Stimulated activated naive B cell treated with anti-CD40 and anti-IgM and Interleukin-4, amounts not matched to agents 10 μg/mL and 1 μg/mL and 100 μg/mL, for 72 hours (primary cell): ENCODE measurements around the gene PPP1R36.

ENCODE experiments used
- ATAC-seq, 2 donors: fragments of 150-1000 bp; cut with Tn5 transposase; replicated peaks; 2 replicates each; pipeline ENCODE4 v1.10.0; 2021; ENCODE audit warnings: moderate library complexity in 1 of 2
- DNase-seq: peaks from one replicate; pipeline ENCODE4 v3.0.0; 2021
- H3K27ac Mint-ChIP-seq: one replicate; pipeline ENCODE4 v1.8.0; 2022; ENCODE audit warnings: mild to moderate bottlenecking, mixed read lengths
- H3K27me3 Mint-ChIP-seq, 2 donors: one replicate each; pipeline ENCODE4 v1.8.0; 2022; ENCODE audit warnings: mixed read lengths in 2 of 2
- H3K36me3 Mint-ChIP-seq, 2 donors: one replicate each; pipeline ENCODE4 v1.8.0; 2022; ENCODE audit warnings: mixed read lengths in 2 of 2, mild to moderate bottlenecking in 1 of 2
- H3K4me1 Mint-ChIP-seq, 2 donors: one replicate each; pipeline ENCODE4 v1.8.0; 2022; ENCODE audit warnings: mixed read lengths in 2 of 2, mild to moderate bottlenecking in 1 of 2
- H3K4me3 Mint-ChIP-seq, 2 donors: one replicate each; pipeline ENCODE4 v1.8.0; 2022; ENCODE audit warnings: mild to moderate bottlenecking in 2 of 2, mixed read lengths in 2 of 2, moderate library complexity in 1 of 2
- H3K9me3 Mint-ChIP-seq, 2 donors: one replicate each; pipeline ENCODE4 v1.8.0; 2022; ENCODE audit warnings: mixed read lengths in 2 of 2, mild to moderate bottlenecking in 1 of 2

The PPP1R36 gene

GRCh38 chr14:64549791-64550620 is at the start of gene PPP1R36:
TSS of gene PPP1R36 (plus strand) at chr14:64549961. CDS start at chr14:64549998, 37 bp downstream.
- H3K27ac Mint-ChIP-seq = peak within 1 kb of the TSS; percentile 68
- H3K36me3 Mint-ChIP-seq = no peaks in the 10 kb centered on the region
- H3K4me3 Mint-ChIP-seq = peak within 1 kb of the TSS; percentile 43 to 55
- no peaks in the 10 kb centered on the region for H3K9me3 Mint-ChIP-seq
- H3K27me3 Mint-ChIP-seq = peaks cover 19 to 45% of the 10 kb centered on the region in 2 donors
- DNase-seq = no peak
- peak; percentile 93 for ATAC-seq
- peaks cover 5 to 15% of the 10 kb centered on the region in 2 donors for H3K4me1 Mint-ChIP-seq

- DNase-seq = no peak
- no peak for ATAC-seq
- Mint-ChIP-seq H3K27me3 (no peaks in the 10 kb centered on the region), H3K9me3 (no peaks in the 10 kb centered on the region), H3K4me1 (peaks cover 16 to 33% of the 10 kb centered on the region in 2 donors), H3K27ac (peak overlapping the region; percentile 37), H3K4me3 (peak overlapping the region in 1 of 2 donors; percentile 33), H3K36me3 (peaks cover 8 to 26% of the 10 kb centered on the region in 2 donors)
Observed at GRCh38 chr14:64500088-64500487, 49.7 kb upstream of the PPP1R36 start.

GRCh38 chr14:64501411-64502171 is 48.2 kb upstream of the PPP1R36 start:
- peaks cover 26 to 48% of the 10 kb centered on the region in 2 donors for H3K4me1 Mint-ChIP-seq
- H3K4me3 Mint-ChIP-seq = peak overlapping the region; percentile 85 to 100
- no peak for DNase-seq
- peak overlapping the region; percentile 100 for H3K27ac Mint-ChIP-seq
- H3K27me3 Mint-ChIP-seq = no peaks in the 10 kb centered on the region
- ATAC-seq = no peak
- peaks cover 16 to 28% of the 10 kb centered on the region in 2 donors for H3K36me3 Mint-ChIP-seq
- H3K9me3 Mint-ChIP-seq = no peaks in the 10 kb centered on the region

- H3K9me3 Mint-ChIP-seq = no peaks in the 10 kb centered on the region
- H3K4me3 Mint-ChIP-seq = peak overlapping the region; percentile 85 to 100
- no peaks in the 10 kb centered on the region for H3K27me3 Mint-ChIP-seq
- H3K36me3 Mint-ChIP-seq = peaks cover 15 to 25% of the 10 kb centered on the region in 2 donors
- peak overlapping the region; percentile 100 for H3K27ac Mint-ChIP-seq
- DNase-seq (no peak), ATAC-seq (no peak)
- peaks cover 31 to 57% of the 10 kb centered on the region in 2 donors for H3K4me1 Mint-ChIP-seq
Observed at GRCh38 chr14:64502456-64502855, 47.3 kb upstream of the PPP1R36 start.

GRCh38 chr14:64502887-64503433 is 46.8 kb upstream of the PPP1R36 start:
- Mint-ChIP-seq H3K27me3 (no peaks in the 10 kb centered on the region), H3K4me3 (peak overlapping the region; percentile 85 to 100), H3K27ac (peak overlapping the region; percentile 100), H3K36me3 (peaks cover 13 to 21% of the 10 kb centered on the region in 2 donors), H3K4me1 (peaks cover 35 to 62% of the 10 kb centered on the region in 2 donors), H3K9me3 (no peaks in the 10 kb centered on the region)
- DNase-seq = peak; percentile 19
- ATAC-seq = no peak

- Mint-ChIP-seq H3K36me3 (peaks cover 13 to 21% of the 10 kb centered on the region in 2 donors), H3K9me3 (no peaks in the 10 kb centered on the region), H3K4me3 (peak within 1 kb of the TSS; percentile 85 to 100), H3K4me1 (peaks cover 39 to 69% of the 10 kb centered on the region in 2 donors), H3K27ac (peak within 1 kb of the TSS; percentile 100), H3K27me3 (no peaks in the 10 kb centered on the region)
- peak; percentile 66 to 72 for ATAC-seq
- peak; percentile 93 for DNase-seq
Observed at GRCh38 chr14:64503434-64504309, 46.1 kb upstream of the PPP1R36 start, which contains the start of gene ZBTB25. TSS of gene ZBTB25 (minus strand) at chr14:64503838. CDS start at chr14:64490533, 13,305 bp downstream.

- H3K36me3 Mint-ChIP-seq = peaks cover 15 to 26% of the 10 kb centered on the region in 2 donors
- peak within 1 kb of the TSS; percentile 85 to 100 for H3K4me3 Mint-ChIP-seq
- no peaks in the 10 kb centered on the region for H3K9me3 Mint-ChIP-seq
- no peaks in the 10 kb centered on the region for H3K27me3 Mint-ChIP-seq
- H3K4me1 Mint-ChIP-seq = peaks cover 45 to 76% of the 10 kb centered on the region in 2 donors
- ATAC-seq (peak; percentile 53 to 55), DNase-seq (peak; percentile 83)
- peak within 1 kb of the TSS; percentile 100 for H3K27ac Mint-ChIP-seq
Observed at GRCh38 chr14:64504310-64504896, 45.4 kb upstream of the PPP1R36 start, which contains the start of gene ZBTB1. TSS of gene ZBTB1 (plus strand) at chr14:64504770. CDS start at chr14:64521505, 16,735 bp downstream.

GRCh38 chr14:64504897-64505794 is 44.6 kb upstream of the PPP1R36 start:
- peaks cover 43 to 78% of the 10 kb centered on the region in 2 donors for H3K4me1 Mint-ChIP-seq
- H3K27ac Mint-ChIP-seq = peak overlapping the region; percentile 100
- H3K9me3 Mint-ChIP-seq = no peaks in the 10 kb centered on the region
- H3K27me3 Mint-ChIP-seq = no peaks in the 10 kb centered on the region
- DNase-seq (peak; percentile 75), ATAC-seq (peak; percentile 40 to 44)
- H3K4me3 Mint-ChIP-seq = peak overlapping the region; percentile 85 to 100
- peaks cover 15 to 26% of the 10 kb centered on the region in 2 donors for H3K36me3 Mint-ChIP-seq

GRCh38 chr14:64506721-64507120 is 43.0 kb upstream of the PPP1R36 start:
- DNase-seq = no peak
- Mint-ChIP-seq H3K27ac (peak overlapping the region; percentile 100), H3K4me3 (peak overlapping the region; percentile 85 to 100), H3K36me3 (peaks cover 15 to 26% of the 10 kb centered on the region in 2 donors), H3K27me3 (no peaks in the 10 kb centered on the region), H3K9me3 (no peaks in the 10 kb centered on the region), H3K4me1 (peaks cover 55 to 80% of the 10 kb centered on the region in 2 donors)
- no peak for ATAC-seq

GRCh38 chr14:64507376-64508156 is 42.2 kb upstream of the PPP1R36 start:
- ATAC-seq (no peak), DNase-seq (no peak)
- peaks cover 47 to 72% of the 10 kb centered on the region in 2 donors for H3K4me1 Mint-ChIP-seq
- no peaks in the 10 kb centered on the region for H3K9me3 Mint-ChIP-seq
- H3K4me3 Mint-ChIP-seq = peak overlapping the region; percentile 19 to 85
- no peaks in the 10 kb centered on the region for H3K27me3 Mint-ChIP-seq
- peaks cover 15 to 24% of the 10 kb centered on the region in 2 donors for H3K36me3 Mint-ChIP-seq
- peak overlapping the region; percentile 60 for H3K27ac Mint-ChIP-seq

GRCh38 chr14:64508215-64508776 is 41.5 kb upstream of the PPP1R36 start:
- ATAC-seq = peak; percentile 14 to 20
- DNase-seq = no peak
- Mint-ChIP-seq H3K9me3 (no peaks in the 10 kb centered on the region), H3K27ac (peak overlapping the region; percentile 37), H3K36me3 (peaks cover 15 to 20% of the 10 kb centered on the region in 2 donors), H3K27me3 (no peaks in the 10 kb centered on the region), H3K4me3 (peak overlapping the region; percentile 29 to 43), H3K4me1 (peaks cover 45 to 68% of the 10 kb centered on the region in 2 donors)
